SK-N-SH (cell line): Measurements from ENCODE around the gene PSMB10. TPM values are rescaled to one million over a fixed set of nuclear protein-coding genes. Genes with fewer than 3 reads are reported as not detected.

Experiments
- CTCF ChIA-PET: fragments of 300-600, 350-600 bp; formaldehyde crosslinking; extraction: SDS; loops from one replicate; lab custom pipeline; 2021; lab: Yijun Ruan, JAX
- POLR2A ChIA-PET: fragments of 350-600 bp; sonication (Branson Sonifier 250); formaldehyde crosslinking; extraction: SDS; loops from one replicate; lab custom pipeline; 2020; ENCODE audit warnings: antibody characterized with exemption, inconsistent platforms; lab: Yijun Ruan, JAX
- DNase-seq: peaks from one replicate; pipeline ENCODE4 v3.0.0; 2012
- H2AFZ ChIP-seq: fragments of 200-600 bp; sonication (generic); 2 replicates; pipeline ENCODE4 v1.8.1; 2016; ENCODE audit warnings: antibody characterized with exemption, mild to moderate bottlenecking, low read depth
- H3F3A ChIP-seq: fragments of 200-600 bp; sonication (generic); replicated peaks from 2 replicates; pipeline ENCODE3; 2016; ENCODE audit warnings: antibody characterized with exemption, mild to moderate bottlenecking; ENCODE audit not compliant: insufficient read depth
- H3K27ac ChIP-seq, 2 experiments: fragments of 200-500 bp in 1 of 2; fragments of 200-600 bp in 1 of 2; sonication (Bioruptor generic) in 1 of 2; sonication (generic), shearing (Covaris generic) in 1 of 2; 2 replicates each; pipeline versions ENCODE4 v1.5.1 to v1.6.1; 2014 to 2016; ENCODE audit warnings: low read depth in 2 of 2, inconsistent platforms in 1 of 2, low read length in 1 of 2, mild to moderate bottlenecking in 1 of 2, mixed read lengths in 1 of 2
- H3K27me3 ChIP-seq: fragments of 200-600 bp; sonication (generic), shearing (Covaris generic); 2 replicates; pipeline ENCODE4 v1.6.1; 2016; ENCODE audit warnings: mixed run types; ENCODE audit not compliant: insufficient read depth
- H3K36me3 ChIP-seq, 2 experiments: fragments of 200-500 bp in 1 of 2; fragments of 200-600 bp in 1 of 2; sonication (Bioruptor generic) in 1 of 2; sonication (generic) in 1 of 2; replicated peaks in 1 of 2; 2 replicates each; pipeline versions ENCODE3 to v1.5.1; 2014 to 2016; ENCODE audit warnings: low read length in 1 of 2, mild to moderate bottlenecking in 1 of 2; ENCODE audit not compliant: insufficient read depth in 2 of 2, control insufficient read depth in 1 of 2
- H3K4me1 ChIP-seq, 2 experiments: fragments of 200-500 bp in 1 of 2; fragments of 200-600 bp in 1 of 2; sonication (Bioruptor generic) in 1 of 2; sonication (generic), shearing (Covaris generic) in 1 of 2; 2 replicates each; pipeline versions ENCODE4 v1.5.1 to v1.6.1; 2014 to 2016; ENCODE audit warnings: low read depth in 1 of 2, low read length in 1 of 2, mixed run types in 1 of 2; ENCODE audit not compliant: insufficient read depth in 2 of 2, control insufficient read depth in 1 of 2
- H3K4me2 ChIP-seq: fragments of 200-600 bp; sonication (generic), shearing (Covaris generic); 2 replicates; pipeline ENCODE4 v1.6.1; 2017; ENCODE audit warnings: mixed run types
- H3K4me3 ChIP-seq, 2 experiments: fragments of 200-500 bp in 1 of 2; fragments of 200-600 bp in 1 of 2; sonication (Bioruptor generic) in 1 of 2; sonication (generic), shearing (Covaris generic) in 1 of 2; 2 replicates each; pipeline versions ENCODE4 v1.5.1 to v1.8.1; 2014 to 2016; ENCODE audit warnings: low read depth in 2 of 2, inconsistent platforms in 1 of 2, low read length in 1 of 2, mild to moderate bottlenecking in 1 of 2, mixed read lengths in 1 of 2, moderate library complexity in 1 of 2
- H3K79me2 ChIP-seq: fragments of 200-600 bp; sonication (generic); 2 replicates; pipeline ENCODE4 v1.8.1; 2017; ENCODE audit warnings: mild to moderate bottlenecking; ENCODE audit not compliant: insufficient read depth
- H3K9ac ChIP-seq: fragments of 200-600 bp; sonication (generic); 2 replicates; pipeline ENCODE4 v1.6.1; 2017; ENCODE audit warnings: mixed run types
- H3K9me2 ChIP-seq: fragments of 200-600 bp; sonication (generic); 2 replicates; pipeline ENCODE4 v1.6.1; 2017; ENCODE audit warnings: mixed run types
- H3K9me3 ChIP-seq: fragments of 200-600 bp; sonication (generic); 2 replicates; pipeline ENCODE4 v1.6.1; 2017; ENCODE audit warnings: mixed run types, mild to moderate bottlenecking, moderate library complexity
- H4K20me1 ChIP-seq: fragments of 200-600 bp; sonication (generic); 2 replicates; pipeline ENCODE4 v1.6.1; 2017; ENCODE audit warnings: mild to moderate bottlenecking, mixed run types; ENCODE audit not compliant: insufficient read depth
- CHD2 ChIP-seq: fragments of 150-350 bp; IDR thresholded peaks from 2 replicates; pipeline ENCODE4 v1.6.1; 2018; ENCODE audit warnings: low read length; ENCODE audit not compliant: partially characterized antibody
- EP300 ChIP-seq, 2 experiments: IDR thresholded peaks; 2 replicates each; pipeline versions ENCODE4 v1.4.0 to v1.6.1; 2012; ENCODE audit warnings: borderline replicate concordance in 1 of 2, low read depth in 1 of 2, low read length in 1 of 2
- FOSL2 ChIP-seq: IDR thresholded peaks from 2 replicates; pipeline ENCODE4 v1.4.0; 2012; ENCODE audit warnings: low read depth, mild to moderate bottlenecking, moderate library complexity, borderline replicate concordance
- FOXJ3 ChIP-seq: sonication (generic); formaldehyde crosslinking; IDR thresholded peaks from 2 replicates; pipeline ENCODE4 v1.5.1; 2020; ENCODE audit warnings: mild to moderate bottlenecking, missing genetic modification reagents
- GABPA ChIP-seq: IDR thresholded peaks from 2 replicates; pipeline ENCODE4 v1.4.0; 2012; ENCODE audit warnings: low read depth, mild to moderate bottlenecking
- MEF2A ChIP-seq: IDR thresholded peaks from 2 replicates; pipeline ENCODE4 v1.4.0; 2012; ENCODE audit warnings: low read depth, borderline replicate concordance
- NFIC ChIP-seq: IDR thresholded peaks from 2 replicates; pipeline ENCODE4 v1.4.0; 2012; ENCODE audit warnings: borderline replicate concordance
- REST ChIP-seq: IDR thresholded peaks from 2 replicates; pipeline ENCODE4 v1.6.1; 2012; ENCODE audit warnings: mild to moderate bottlenecking, low read depth, low read length, moderate library complexity
- RFX5 ChIP-seq: IDR thresholded peaks from 2 replicates; pipeline ENCODE4 v1.6.1; 2012; ENCODE audit warnings: mild to moderate bottlenecking, improper control_type of control experiment, low read length
- RXRA ChIP-seq: IDR thresholded peaks from 2 replicates; pipeline ENCODE4 v1.4.0; 2012; ENCODE audit warnings: low read depth, mild to moderate bottlenecking, borderline replicate concordance
- SMC3 ChIP-seq: IDR thresholded peaks from 2 replicates; pipeline ENCODE4 v1.6.1; 2012; ENCODE audit warnings: low read depth, low read length, improper control_type of control experiment
- TAF1 ChIP-seq: IDR thresholded peaks from 2 replicates; pipeline ENCODE4 v1.6.1; 2012; ENCODE audit warnings: low read depth, mild to moderate bottlenecking, low read length, moderate library complexity, borderline replicate concordance
- TCF12 ChIP-seq: IDR thresholded peaks from 2 replicates; pipeline ENCODE4 v1.4.0; 2012
- USF1 ChIP-seq: IDR thresholded peaks from 2 replicates; pipeline ENCODE4 v1.4.0; 2012; ENCODE audit warnings: low read depth, borderline replicate concordance
- WGBS: methylation state at CpG from one replicate; pipeline ENCODE4 v1.1.6; 2017; ENCODE audit warnings: low lambda C conversion rate; 5-methylcytosine and 5-hydroxymethylcytosine counted together
- polyA plus RNA-seq, 3 experiments: library from polyadenylated mRNA; depleted of rRNA; stranded (reverse); fragments of >200 nt; gene quantifications; 2 replicates each; pipeline ENCODE4 v1.2.3, GENCODE V29; 2012
- TF ChIP-seq, protein P1 (sequence below): IDR thresholded peaks from 2 replicates; pipeline ENCODE4; 2012
- TF ChIP-seq, protein P2 (sequence below): fragments of 150-350 bp; IDR thresholded peaks from 2 replicates; pipeline ENCODE4 v1.6.1; 2017; ENCODE audit warnings: antibody characterized with exemption, low read length, low read depth, borderline replicate concordance

The PSMB10 gene
- polyA plus RNA-seq, 1 of the 3 experiments (the other 2 are of a cell fraction): 57.8 TPM

DNA sequence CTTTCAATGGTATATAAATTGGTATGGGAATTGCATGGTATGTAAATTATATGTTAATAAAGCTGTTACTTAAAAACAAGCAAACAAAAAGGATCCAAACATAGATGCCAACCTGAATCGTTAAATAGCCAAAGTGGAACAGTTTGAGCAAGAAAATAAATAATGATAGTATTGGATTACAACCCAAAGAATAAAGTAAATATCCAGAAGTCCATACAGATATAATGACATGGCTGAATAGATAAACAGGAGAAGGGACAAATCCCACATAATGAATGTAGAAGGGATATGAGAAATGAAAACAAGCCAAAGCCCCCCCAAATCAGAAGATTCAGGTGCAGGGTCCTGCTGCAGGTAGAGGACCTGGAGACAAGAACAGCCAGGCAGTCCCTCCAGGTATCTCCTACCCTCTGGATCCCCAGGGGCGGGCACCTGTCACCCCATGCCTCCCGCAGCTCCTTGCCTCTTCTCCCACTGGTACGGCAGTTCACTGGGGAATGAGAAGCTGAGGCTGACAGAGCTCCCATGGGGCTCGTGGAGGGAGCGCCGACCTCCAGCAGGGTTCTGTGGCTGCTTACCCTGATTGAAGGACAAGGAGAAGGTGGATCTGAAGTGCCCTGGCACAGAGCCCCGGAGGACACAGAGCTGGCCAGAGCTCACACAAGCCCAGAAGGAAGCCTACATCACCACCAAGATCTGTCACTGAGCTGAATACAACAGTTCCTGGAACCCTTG lies 17.2 kb upstream of the PSMB10 start:
- Histone ChIP-seq H2AFZ (no peak overlapping the region), H3K27me3 (no peaks in the 10 kb centered on the region), H3K36me3 (peaks cover 19 to 58% of the 10 kb centered on the region in 2 experiments), H3K4me2 (no peak overlapping the region), H4K20me1 (no peaks in the 10 kb centered on the region), H3K4me1 (peaks cover 0 to 8% of the 10 kb centered on the region in 2 experiments; a peak in 1 of 4 replicates), H3K9me2 (no peaks in the 10 kb centered on the region), H3K9ac (no peak overlapping the region), H3K4me3 (no peak overlapping the region), H3K9me3 (no peaks in the 10 kb centered on the region), H3K79me2 (peaks cover 25% of the 10 kb centered on the region; the same call in 1 of the 2 replicates), H3F3A (peaks cover 7% of the 10 kb centered on the region), H3K27ac (no peak overlapping the region)
- DNase-seq: no peak
- TF ChIP-seq SMC3 (no peak), RXRA (no peak), MEF2A (no peak), FOSL2 (no peak), GABPA (no peak), RFX5 (no peak)
- 95% methylated on average over 5 of the region's 8 CpGs for WGBS
- ChIA-PET POLR2A (no interaction called here), CTCF (interaction anchor here (0.6 to 1.6 kb wide), 3 partner anchors 11 to 87 kb away, joined by 3 to 5 read pairs (median 4); no protein-coding TSS in a partner anchor)

DNA sequence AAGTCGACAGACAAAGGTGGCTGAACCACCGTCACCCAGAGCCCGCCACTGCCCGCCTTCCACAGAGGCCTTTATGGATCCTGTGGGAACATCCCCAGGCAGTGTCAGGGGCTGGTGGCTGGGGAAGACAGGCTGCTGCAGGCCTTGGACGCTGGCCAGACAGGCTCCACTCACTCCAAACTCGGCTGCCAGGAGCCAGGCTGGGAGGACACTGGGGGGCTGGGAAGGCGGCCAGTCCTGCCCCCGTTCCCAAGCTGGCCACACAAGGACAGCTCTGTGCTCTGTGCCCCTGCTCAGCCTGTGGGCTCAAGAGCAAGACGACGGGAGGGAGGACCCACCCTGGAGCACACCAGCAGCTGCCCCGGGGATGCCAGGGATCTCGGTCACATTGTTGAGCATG lies 14.8 kb upstream of the PSMB10 start:
- 70% methylated on average over 6 of the region's 12 CpGs for WGBS
- H4K20me1 ChIP-seq: no peaks in the 10 kb centered on the region
- peaks cover 15 to 66% of the 10 kb centered on the region in 2 experiments for H3K36me3 ChIP-seq

More for the DNA sequence above, 14.8 kb upstream of the PSMB10 start:
- DNase-seq: no peak
- peaks cover 0 to 8% of the 10 kb centered on the region in 2 experiments; a peak in 1 of 4 replicates for H3K4me1 ChIP-seq
- TF ChIP-seq TCF12 (no peak), USF1 (no peak), TAF1 (no peak), NFIC (no peak), CHD2 (no peak), REST (no peak), EP300 (IDR thresholded peaks at IDR 0.05; ENCODE audit: borderline replicate concordance in 1 of 2, low read depth in 1 of 2, low read length in 1 of 2) (no peak), FOXJ3 (CRISPR knock-in tag) (no peak)
- TF ChIP-seq, protein P1, sequence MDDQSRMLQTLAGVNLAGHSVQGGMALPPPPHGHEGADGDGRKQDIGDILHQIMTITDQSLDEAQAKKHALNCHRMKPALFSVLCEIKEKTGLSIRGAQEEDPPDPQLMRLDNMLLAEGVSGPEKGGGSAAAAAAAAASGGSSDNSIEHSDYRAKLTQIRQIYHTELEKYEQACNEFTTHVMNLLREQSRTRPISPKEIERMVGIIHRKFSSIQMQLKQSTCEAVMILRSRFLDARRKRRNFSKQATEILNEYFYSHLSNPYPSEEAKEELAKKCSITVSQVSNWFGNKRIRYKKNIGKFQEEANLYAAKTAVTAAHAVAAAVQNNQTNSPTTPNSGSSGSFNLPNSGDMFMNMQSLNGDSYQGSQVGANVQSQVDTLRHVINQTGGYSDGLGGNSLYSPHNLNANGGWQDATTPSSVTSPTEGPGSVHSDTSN: no peak
- TF ChIP-seq, protein P2, sequence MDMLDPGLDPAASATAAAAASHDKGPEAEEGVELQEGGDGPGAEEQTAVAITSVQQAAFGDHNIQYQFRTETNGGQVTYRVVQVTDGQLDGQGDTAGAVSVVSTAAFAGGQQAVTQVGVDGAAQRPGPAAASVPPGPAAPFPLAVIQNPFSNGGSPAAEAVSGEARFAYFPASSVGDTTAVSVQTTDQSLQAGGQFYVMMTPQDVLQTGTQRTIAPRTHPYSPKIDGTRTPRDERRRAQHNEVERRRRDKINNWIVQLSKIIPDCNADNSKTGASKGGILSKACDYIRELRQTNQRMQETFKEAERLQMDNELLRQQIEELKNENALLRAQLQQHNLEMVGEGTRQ: no peak
- peaks cover 23% of the 10 kb centered on the region; the same call in 1 of the 2 replicates for H3K79me2 ChIP-seq
- no peak overlapping the region for H3K9ac ChIP-seq
- H3F3A ChIP-seq: peaks cover 7% of the 10 kb centered on the region
- H2AFZ ChIP-seq: no peak overlapping the region
- H3K4me2 ChIP-seq: no peak overlapping the region
- CTCF ChIA-PET: interaction anchor here (1.0 to 2.5 kb wide), 3 partner anchors 9 to 135 kb away, joined by 4 to 9 read pairs (median 9); no protein-coding TSS in a partner anchor
- H3K4me3 ChIP-seq: no peak overlapping the region
- H3K27me3 ChIP-seq: no peaks in the 10 kb centered on the region
- H3K9me3 ChIP-seq: no peaks in the 10 kb centered on the region
- no peaks in the 10 kb centered on the region for H3K9me2 ChIP-seq
- POLR2A ChIA-PET: interaction anchor here (1.6 kb wide), 1 partner anchor 8 kb away, joined by 4 read pairs; no protein-coding TSS in a partner anchor
- no peak overlapping the region for H3K27ac ChIP-seq
